RWPE2 (cell line): ENCODE results near the gene LUZP2.

ENCODE experiments used
- ATAC-seq: fragments of 200-7000 bp; cut with Tn5 transposase; 3 replicates; pipeline ENCODE4 v1.9.1; 2021; ENCODE audit warnings: low read depth
- DNase-seq: peaks from one replicate; pipeline ENCODE4 v3.0.0-alpha.2; 2020; ENCODE audit warnings: low spot score
- H3K27ac ChIP-seq: fragments of 450-650 bp; 2 replicates; pipeline ENCODE4 v1.5.1; 2017; ENCODE audit warnings: mild to moderate bottlenecking; ENCODE audit not compliant: poor library complexity, severe bottlenecking
- H3K27me3 ChIP-seq: fragments of 250-450 bp; sonication (Bioruptor Pico); 2 replicates; pipeline ENCODE4 v1.5.1; 2021; ENCODE audit warnings: mild to moderate bottlenecking, moderate library complexity; ENCODE audit not compliant: insufficient read depth, poor library complexity, severe bottlenecking
- H3K36me3 ChIP-seq: fragments of 250-450 bp; sonication (Bioruptor Pico); 2 replicates; pipeline ENCODE4 v1.5.1; 2020; ENCODE audit warnings: low read depth, mild to moderate bottlenecking, moderate library complexity
- H3K4me1 ChIP-seq: fragments of 250-450 bp; sonication (Bioruptor Pico); 2 replicates; pipeline ENCODE4 v1.5.1; 2021; ENCODE audit warnings: mild to moderate bottlenecking, moderate library complexity; ENCODE audit not compliant: insufficient read depth, poor library complexity, severe bottlenecking
- H3K4me3 ChIP-seq: fragments of 250-450 bp; sonication (Bioruptor Pico); 2 replicates; pipeline ENCODE4 v1.5.1; 2021; ENCODE audit warnings: mild to moderate bottlenecking, moderate library complexity; ENCODE audit not compliant: severe bottlenecking
- H3K9me3 ChIP-seq: fragments of 250-450 bp; sonication (Bioruptor Pico); 2 replicates; pipeline ENCODE4 v1.5.1; 2021; ENCODE audit warnings: mild to moderate bottlenecking, moderate library complexity; ENCODE audit not compliant: severe bottlenecking
- TF ChIP-seq, protein P1 (sequence below): fragments of 450-650 bp; IDR thresholded peaks from one replicate; pipeline ENCODE4 v1.5.1; 2017; ENCODE audit warnings: mild to moderate bottlenecking, moderate library complexity; ENCODE audit not compliant: poor library complexity, severe bottlenecking

The LUZP2 gene

DNA sequence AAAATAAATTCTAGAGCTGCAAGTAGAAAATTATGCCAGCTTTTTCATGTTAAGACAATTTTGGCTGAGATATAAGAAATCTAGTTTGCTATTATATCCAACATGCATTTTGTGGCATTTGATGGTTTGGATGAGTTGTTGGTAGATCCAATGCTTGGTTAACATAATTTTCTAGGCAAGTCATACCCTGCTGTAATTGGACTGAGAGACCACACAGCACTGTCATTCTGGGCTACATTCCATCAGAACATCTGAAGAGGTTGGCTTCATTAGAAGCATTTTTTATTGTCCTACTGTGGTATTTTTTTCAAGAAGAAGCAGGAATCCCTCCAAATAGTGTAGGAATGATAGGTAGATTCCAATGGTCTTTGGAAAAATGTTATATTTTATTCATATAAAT, 561.0 kb downstream of the LUZP2 start:
- no peak for DNase-seq
- Histone ChIP-seq H3K4me3 (no peak overlapping the region), H3K4me1 (no peaks in the 10 kb centered on the region), H3K9me3 (peaks cover 2% of the 10 kb centered on the region), H3K27me3 (no peaks in the 10 kb centered on the region), H3K36me3 (no peaks in the 10 kb centered on the region), H3K27ac (no peak overlapping the region)
- TF ChIP-seq, protein P1, sequence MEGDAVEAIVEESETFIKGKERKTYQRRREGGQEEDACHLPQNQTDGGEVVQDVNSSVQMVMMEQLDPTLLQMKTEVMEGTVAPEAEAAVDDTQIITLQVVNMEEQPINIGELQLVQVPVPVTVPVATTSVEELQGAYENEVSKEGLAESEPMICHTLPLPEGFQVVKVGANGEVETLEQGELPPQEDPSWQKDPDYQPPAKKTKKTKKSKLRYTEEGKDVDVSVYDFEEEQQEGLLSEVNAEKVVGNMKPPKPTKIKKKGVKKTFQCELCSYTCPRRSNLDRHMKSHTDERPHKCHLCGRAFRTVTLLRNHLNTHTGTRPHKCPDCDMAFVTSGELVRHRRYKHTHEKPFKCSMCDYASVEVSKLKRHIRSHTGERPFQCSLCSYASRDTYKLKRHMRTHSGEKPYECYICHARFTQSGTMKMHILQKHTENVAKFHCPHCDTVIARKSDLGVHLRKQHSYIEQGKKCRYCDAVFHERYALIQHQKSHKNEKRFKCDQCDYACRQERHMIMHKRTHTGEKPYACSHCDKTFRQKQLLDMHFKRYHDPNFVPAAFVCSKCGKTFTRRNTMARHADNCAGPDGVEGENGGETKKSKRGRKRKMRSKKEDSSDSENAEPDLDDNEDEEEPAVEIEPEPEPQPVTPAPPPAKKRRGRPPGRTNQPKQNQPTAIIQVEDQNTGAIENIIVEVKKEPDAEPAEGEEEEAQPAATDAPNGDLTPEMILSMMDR, result no peak
- ATAC-seq, result no peak

DNA sequence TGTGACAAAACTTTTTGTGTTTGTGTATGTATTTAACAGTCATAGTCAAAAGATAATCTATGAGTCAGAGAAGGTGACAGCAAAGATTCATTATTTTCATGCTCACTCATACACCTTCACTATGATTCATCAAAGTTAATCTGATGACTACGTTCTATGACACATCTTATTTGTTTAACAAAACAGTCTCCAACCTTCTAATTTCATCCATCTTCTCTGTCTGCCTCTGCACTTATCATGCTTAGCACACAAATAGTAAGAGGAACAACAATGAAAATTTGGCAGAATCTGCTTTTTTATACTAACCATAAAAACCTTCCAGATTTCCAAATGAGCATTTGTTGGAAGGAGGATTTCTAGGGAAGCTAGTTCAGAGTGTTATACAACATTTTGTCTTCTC, 568.9 kb downstream of the LUZP2 start:
- H3K4me1 ChIP-seq, result peaks cover 19% of the 10 kb centered on the region
- ATAC-seq (peak; percentile 91), DNase-seq (no peak)
- TF ChIP-seq, protein P1, result no peak
- H3K36me3 ChIP-seq, result no peaks in the 10 kb centered on the region
- no peaks in the 10 kb centered on the region for H3K27me3 ChIP-seq
- no peaks in the 10 kb centered on the region for H3K9me3 ChIP-seq
- no peak overlapping the region for H3K4me3 ChIP-seq
- no peak overlapping the region for H3K27ac ChIP-seq

DNA sequence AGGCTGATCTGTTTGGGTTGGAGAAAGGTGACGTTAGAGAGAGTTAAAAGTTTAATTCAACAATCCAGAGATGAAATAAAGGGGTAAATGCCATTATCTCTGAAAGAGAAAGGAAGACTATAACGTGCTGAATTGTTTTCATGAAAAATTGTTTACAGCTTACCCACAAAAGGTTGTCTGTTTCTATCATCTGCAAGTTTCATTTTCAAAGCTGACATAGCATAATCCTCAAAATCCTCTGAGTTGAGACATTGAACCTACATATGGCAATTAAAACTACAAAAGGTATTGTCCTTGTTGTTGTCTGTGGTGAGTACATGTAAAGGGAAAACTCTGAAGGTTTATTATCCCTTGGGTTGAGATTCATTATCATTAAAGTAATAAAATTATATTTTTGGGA, 569.9 kb downstream of the LUZP2 start:
- Histone ChIP-seq H3K4me3 (no peak overlapping the region), H3K27me3 (no peaks in the 10 kb centered on the region), H3K27ac (no peak overlapping the region), H3K36me3 (no peaks in the 10 kb centered on the region), H3K9me3 (no peaks in the 10 kb centered on the region), H3K4me1 (peaks cover 19% of the 10 kb centered on the region)
- TF ChIP-seq, protein P1, result no peak
- DNase-seq (no peak), ATAC-seq (no peak)

DNA sequence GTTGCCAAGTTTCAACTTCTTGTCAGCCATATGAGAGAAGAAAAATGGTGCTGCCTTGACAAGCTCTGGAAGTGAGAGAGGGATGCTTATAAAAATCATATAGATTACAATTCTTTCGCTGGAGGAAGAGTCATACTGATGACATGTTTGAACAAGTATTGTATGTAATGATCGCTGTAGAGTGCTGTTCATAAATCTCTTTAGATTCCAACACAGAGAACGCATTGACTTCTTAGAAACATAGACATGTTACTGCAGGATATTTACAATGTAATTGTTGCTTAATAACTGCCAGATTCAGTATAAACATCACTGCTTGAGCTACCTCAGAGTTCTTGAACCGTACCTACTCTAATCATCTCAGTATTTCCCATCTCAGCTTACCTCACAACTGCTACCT, 571.6 kb downstream of the LUZP2 start:
- Histone ChIP-seq H3K9me3 (no peaks in the 10 kb centered on the region), H3K27ac (no peak overlapping the region), H3K27me3 (no peaks in the 10 kb centered on the region), H3K4me3 (no peak overlapping the region), H3K4me1 (peaks cover 19% of the 10 kb centered on the region), H3K36me3 (no peaks in the 10 kb centered on the region)
- ATAC-seq, result peak; percentile 63
- no peak for DNase-seq
- TF ChIP-seq, protein P1, result no peak

- TF ChIP-seq, protein P1, result no peak
- Histone ChIP-seq H3K27ac (no peak overlapping the region), H3K27me3 (no peaks in the 10 kb centered on the region), H3K4me3 (no peak overlapping the region), H3K9me3 (no peaks in the 10 kb centered on the region), H3K36me3 (no peaks in the 10 kb centered on the region), H3K4me1 (no peaks in the 10 kb centered on the region)
- no peak for ATAC-seq
- peak; percentile 45 for DNase-seq
Measured at GRCh38 chr11:25094085-25094802, 597.4 kb downstream of the LUZP2 start.
